ENCODE measurements around the gene ZBTB16.
A peak's percentile ranks its signal among the peaks of the same experiment; 100 is the strongest.

ZBTB16 gene

GRCh38 chr11:114058026-114058706 lies 1.3 kb upstream of the ZBTB16 start:
- no peak for TF ChIP-seq CTCF (conservative IDR thresholded peaks at IDR 0.05; ENCODE audit: low read depth, low read length)
- DNase-seq (ENCODE audit: low read depth) = peak; percentile 64
- peak overlapping the region; percentile 51 for H3K4me3 ChIP-seq (ENCODE audit: low read depth, low read length)

DNA sequence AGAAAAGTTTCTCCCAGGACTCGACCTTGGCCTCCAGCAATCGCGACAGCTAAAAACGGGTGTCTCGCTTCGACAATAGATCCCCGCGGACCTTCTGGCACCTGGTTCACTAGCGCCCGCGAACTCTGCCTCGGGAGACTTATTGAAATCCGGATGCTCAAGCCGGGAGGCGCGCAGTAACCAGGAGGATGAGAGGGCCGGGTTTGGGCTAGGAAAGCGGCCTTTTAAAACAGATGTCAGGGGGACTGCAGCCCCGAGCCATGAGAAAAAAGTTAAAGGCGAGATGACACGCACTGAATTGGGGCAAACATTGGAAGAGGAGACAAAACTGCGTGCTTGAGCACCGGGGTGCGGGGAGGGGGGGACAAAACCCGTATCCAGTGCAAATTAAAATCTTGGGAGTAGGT lies 637 bp upstream of the ZBTB16 start:
- DNase-seq (ENCODE audit: low read depth) = no peak
- peak overlapping the region; percentile 51 for H3K4me3 ChIP-seq (ENCODE audit: low read depth, low read length)
- no peak for TF ChIP-seq CTCF (conservative IDR thresholded peaks at IDR 0.05; ENCODE audit: low read depth, low read length)

DNA sequence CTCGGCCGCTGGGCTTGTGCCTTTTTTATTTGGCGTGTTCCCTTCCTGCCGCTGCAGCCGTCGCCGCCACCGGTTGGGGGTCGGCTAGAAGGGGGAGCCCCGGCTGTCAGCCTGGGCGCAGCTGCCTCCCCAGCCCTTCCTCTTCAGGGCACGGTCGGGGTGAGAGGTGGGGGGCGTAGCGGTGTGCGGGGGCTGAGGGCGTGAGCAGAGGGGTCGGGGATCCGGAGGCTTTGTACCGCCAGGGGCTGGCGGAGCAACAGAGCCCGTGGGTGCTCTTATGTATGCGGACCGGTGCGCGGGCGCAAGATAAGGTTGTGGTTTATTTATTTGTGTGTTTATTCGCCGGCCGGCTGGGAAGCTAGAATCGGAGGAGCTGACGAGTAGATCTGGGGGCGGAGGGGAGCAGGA lies 477 bp downstream of the ZBTB16 start:
- DNase-seq (ENCODE audit: low read depth) = peak; percentile 78
- peak overlapping the region; percentile 95 for H3K4me3 ChIP-seq (ENCODE audit: low read depth, low read length)
- TF ChIP-seq CTCF (conservative IDR thresholded peaks at IDR 0.05; ENCODE audit: low read depth, low read length) = peak; percentile 41

- no peak for DNase-seq (ENCODE audit: low read depth)
- TF ChIP-seq CTCF (conservative IDR thresholded peaks at IDR 0.05; ENCODE audit: low read depth, low read length) = no peak
- peak overlapping the region; percentile 95 for H3K4me3 ChIP-seq (ENCODE audit: low read depth, low read length)
Observed at GRCh38 chr11:114060392-114061047, 1.0 kb downstream of the ZBTB16 start.

- peak; percentile 23 for TF ChIP-seq CTCF (conservative IDR thresholded peaks at IDR 0.05; ENCODE audit: low read depth, low read length)
- peak overlapping the region; percentile 95 for H3K4me3 ChIP-seq (ENCODE audit: low read depth, low read length)
- DNase-seq (ENCODE audit: low read depth) = peak; percentile 74
Observed at GRCh38 chr11:114061048-114061680, 1.7 kb downstream of the ZBTB16 start.

DNA sequence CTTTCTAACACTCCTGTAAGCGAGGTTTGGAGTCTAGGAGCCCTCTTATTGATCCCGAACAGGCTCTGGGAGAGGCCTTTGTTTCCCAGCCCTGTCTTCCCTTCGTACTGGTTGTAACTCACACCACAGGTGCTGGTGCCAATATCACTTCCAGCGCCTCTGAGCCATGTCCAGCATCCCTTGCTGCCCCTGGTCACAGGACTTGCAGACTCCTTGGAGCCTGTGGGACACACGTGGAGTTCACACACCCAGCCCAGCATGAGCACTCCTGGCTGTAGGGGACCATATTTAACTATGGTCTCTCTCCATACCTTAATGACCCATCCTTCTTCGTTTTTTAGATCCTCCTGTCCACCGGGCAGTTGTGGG lies 2.2 kb downstream of the ZBTB16 start:
- no peak for DNase-seq (ENCODE audit: low read depth)
- no peak for TF ChIP-seq CTCF (conservative IDR thresholded peaks at IDR 0.05; ENCODE audit: low read depth, low read length)
- peak overlapping the region; percentile 95 for H3K4me3 ChIP-seq (ENCODE audit: low read depth, low read length)
